Gastroesophageal sphincter (tissue), 3 donors: ENCODE results near the gene ZSCAN23.

Source experiments
- CTCF ChIP-seq, 4 experiments: fragments of 200-600 bp in 2 of 4; fragments of 450-650 bp in 2 of 4; sonication (generic) in 1 of 4; IDR thresholded peaks; one replicate each; pipeline ENCODE4 v1.5.1; 2017 to 2019; ENCODE audit warnings: antibody characterized with exemption in 4 of 4, mild to moderate bottlenecking in 2 of 4, moderate library complexity in 2 of 4
- POLR2A ChIP-seq, 2 donors: fragments of 450-650 bp; IDR thresholded peaks; one replicate each; pipeline ENCODE4 v1.6.1; 2017; ENCODE audit warnings: antibody characterized with exemption in 2 of 2, mild to moderate bottlenecking in 2 of 2, moderate library complexity in 1 of 2

- no peak for TF ChIP-seq POLR2A (IDR thresholded peaks at IDR 0.05)
- no peak for TF ChIP-seq CTCF (IDR thresholded peaks at IDR 0.05)
Measured at GRCh38 chr6:28390688-28391087, 52.6 kb downstream of the ZSCAN23 start.
